Peyer's patch (tissue), 4 donors: ENCODE results near the gene DIS3L2.

ENCODE experiments used
- POLR2A ChIP-seq, 2 donors: fragments of 450-650 bp; IDR thresholded peaks; one replicate each; pipeline ENCODE4 v1.5.1; 2017; ENCODE audit warnings: antibody characterized with exemption in 2 of 2, mild to moderate bottlenecking in 2 of 2, moderate library complexity in 2 of 2
- TF ChIP-seq, protein P1 (sequence below), 6 experiments: fragments of 450-650 bp in 4 of 6; fragments of 200-600 bp in 2 of 6; sonication (generic) in 1 of 6; IDR thresholded peaks; one replicate each; pipeline ENCODE4 v1.5.1; 2017 to 2019; ENCODE audit warnings: antibody characterized with exemption in 6 of 6, mild to moderate bottlenecking in 3 of 6, moderate library complexity in 1 of 6

DNA sequence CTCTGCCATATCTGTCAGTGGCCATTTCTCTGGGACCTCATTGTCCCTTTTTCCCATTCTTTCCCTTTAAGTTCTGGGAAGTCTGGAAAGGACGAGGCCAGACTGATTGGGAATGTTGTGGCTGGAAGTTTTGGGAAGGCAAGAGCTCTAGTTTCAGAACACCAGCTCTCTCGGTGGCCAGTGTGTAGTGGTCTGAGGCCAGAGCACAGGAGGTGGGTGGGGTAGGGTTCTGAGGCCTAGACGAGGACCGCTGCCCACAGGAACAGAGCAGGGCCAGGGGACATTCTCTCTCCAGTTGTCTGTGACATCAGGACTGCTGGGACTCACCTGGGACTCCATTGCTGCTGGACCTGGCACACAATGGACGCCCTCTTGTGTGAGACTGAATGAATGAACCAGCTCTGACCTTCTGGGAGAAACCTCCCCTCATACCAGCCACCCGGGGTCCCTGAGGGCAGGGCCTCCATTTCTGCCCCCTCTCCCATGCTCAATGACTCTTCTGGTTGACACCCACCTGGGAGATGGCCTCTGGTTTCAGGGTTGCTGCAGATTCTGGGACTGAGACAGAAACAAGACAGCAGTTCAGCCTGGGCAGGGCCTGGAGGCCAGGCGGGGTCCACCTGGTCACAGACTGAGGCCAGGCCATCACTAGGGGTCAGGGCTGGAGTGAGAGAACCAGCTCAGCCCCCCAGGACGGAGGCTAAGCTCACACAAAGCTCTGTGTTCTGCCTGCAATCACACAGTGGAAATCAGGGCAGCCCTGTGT, 26.9 kb upstream of the DIS3L2 start:
- TF ChIP-seq, protein P1, sequence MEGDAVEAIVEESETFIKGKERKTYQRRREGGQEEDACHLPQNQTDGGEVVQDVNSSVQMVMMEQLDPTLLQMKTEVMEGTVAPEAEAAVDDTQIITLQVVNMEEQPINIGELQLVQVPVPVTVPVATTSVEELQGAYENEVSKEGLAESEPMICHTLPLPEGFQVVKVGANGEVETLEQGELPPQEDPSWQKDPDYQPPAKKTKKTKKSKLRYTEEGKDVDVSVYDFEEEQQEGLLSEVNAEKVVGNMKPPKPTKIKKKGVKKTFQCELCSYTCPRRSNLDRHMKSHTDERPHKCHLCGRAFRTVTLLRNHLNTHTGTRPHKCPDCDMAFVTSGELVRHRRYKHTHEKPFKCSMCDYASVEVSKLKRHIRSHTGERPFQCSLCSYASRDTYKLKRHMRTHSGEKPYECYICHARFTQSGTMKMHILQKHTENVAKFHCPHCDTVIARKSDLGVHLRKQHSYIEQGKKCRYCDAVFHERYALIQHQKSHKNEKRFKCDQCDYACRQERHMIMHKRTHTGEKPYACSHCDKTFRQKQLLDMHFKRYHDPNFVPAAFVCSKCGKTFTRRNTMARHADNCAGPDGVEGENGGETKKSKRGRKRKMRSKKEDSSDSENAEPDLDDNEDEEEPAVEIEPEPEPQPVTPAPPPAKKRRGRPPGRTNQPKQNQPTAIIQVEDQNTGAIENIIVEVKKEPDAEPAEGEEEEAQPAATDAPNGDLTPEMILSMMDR (IDR thresholded peaks at IDR 0.05) = no peak
- no peak for TF ChIP-seq POLR2A (IDR thresholded peaks at IDR 0.05)
